Measurements from ENCODE around the gene AMFR. TPM values are rescaled to one million over a fixed set of nuclear protein-coding genes. Genes with fewer than 3 reads are reported as not detected.
A peak's percentile ranks its signal among the peaks of the same experiment; 100 is the strongest.

Gene AMFR
- total and polyA plus RNA-seq, 8 donors = 29.2 to 64.2 (median 47.3) TPM

GRCh38 chr16:56352351-56353053 lies 72.8 kb downstream of the AMFR start:
- no peaks in the 10 kb centered on the region for H3K27me3 ChIP-seq
- intact Hi-C loops (cut with DNase I) = no loop called here
- no peak overlapping the region for H3K27ac ChIP-seq
- no peaks in the 10 kb centered on the region for H3K4me1 ChIP-seq
- no peak for TF ChIP-seq CTCF (IDR thresholded peaks at IDR 0.05)
- peak in 2 of 6 donors; percentile 37 to 51 for DNase-seq
- no peak overlapping the region for H3K4me3 ChIP-seq
- 63 to 69% methylated on average over 7 of the region's 7 CpGs for WGBS, 2 donors
- ATAC-seq = no peak
- no peaks in the 10 kb centered on the region for H3K9me3 ChIP-seq
- no peaks in the 10 kb centered on the region for H3K36me3 ChIP-seq
- FAIRE-seq = no peak

GRCh38 chr16:56351481-56351880 lies 73.9 kb downstream of the AMFR start:
- DNase-seq (peak in 1 of 6 donors; percentile 33), FAIRE-seq (no peak), ATAC-seq (no peak)
- Histone ChIP-seq H3K4me1 (no peaks in the 10 kb centered on the region), H3K27me3 (no peaks in the 10 kb centered on the region), H3K27ac (no peak overlapping the region), H3K4me3 (no peak overlapping the region), H3K36me3 (no peaks in the 10 kb centered on the region), H3K9me3 (no peaks in the 10 kb centered on the region)
- intact Hi-C loops (cut with DNase I) = no loop called here
- WGBS, 2 donors = 75 to 82% methylated on average over 6 of the region's 6 CpGs
- no peak for TF ChIP-seq CTCF (IDR thresholded peaks at IDR 0.05)

- WGBS, 2 donors = 69 to 78% methylated on average over 22 of the region's 22 CpGs
- FAIRE-seq (no peak), DNase-seq (peak in 2 of 6 donors; percentile 43 to 44)
Observed at GRCh38 chr16:56350491-56351405, 74.6 kb downstream of the AMFR start.

GRCh38 chr16:56349711-56350161 lies 75.6 kb downstream of the AMFR start:
- WGBS, 2 donors = 83 to 90% methylated on average over 16 of the region's 16 CpGs
- Histone ChIP-seq H3K27ac (no peak overlapping the region), H3K4me3 (no peak overlapping the region), H3K27me3 (no peaks in the 10 kb centered on the region), H3K36me3 (no peaks in the 10 kb centered on the region), H3K4me1 (no peaks in the 10 kb centered on the region), H3K9me3 (no peaks in the 10 kb centered on the region)
- DNase-seq = peak in 3 of 6 donors; percentile 2 to 48 (median 36)
- intact Hi-C loops (cut with DNase I) = no loop called here
- ATAC-seq = no peak
- TF ChIP-seq CTCF (IDR thresholded peaks at IDR 0.05) = no peak
- no peak for FAIRE-seq

More at GRCh38 chr16:56350491-56351405, 74.6 kb downstream of the AMFR start:
- intact Hi-C loops (cut with DNase I) = no loop called here
- Histone ChIP-seq H3K9me3 (no peaks in the 10 kb centered on the region), H3K27ac (no peak overlapping the region), H3K27me3 (no peaks in the 10 kb centered on the region), H3K36me3 (no peaks in the 10 kb centered on the region), H3K4me3 (no peak overlapping the region), H3K4me1 (no peaks in the 10 kb centered on the region)
- no peak for TF ChIP-seq CTCF (IDR thresholded peaks at IDR 0.05)
- no peak for ATAC-seq
